Endothelial cell of hepatic sinusoid (primary cell): Measurements from ENCODE around the gene AKAP4.

ENCODE experiments used
- in situ Hi-C: cut with HindIII; loops from 2 replicates; pipeline ENCODE4 v1.10.0; 2017; ENCODE audit warnings: low sequenced_read_pairs

The AKAP4 gene, protein sequence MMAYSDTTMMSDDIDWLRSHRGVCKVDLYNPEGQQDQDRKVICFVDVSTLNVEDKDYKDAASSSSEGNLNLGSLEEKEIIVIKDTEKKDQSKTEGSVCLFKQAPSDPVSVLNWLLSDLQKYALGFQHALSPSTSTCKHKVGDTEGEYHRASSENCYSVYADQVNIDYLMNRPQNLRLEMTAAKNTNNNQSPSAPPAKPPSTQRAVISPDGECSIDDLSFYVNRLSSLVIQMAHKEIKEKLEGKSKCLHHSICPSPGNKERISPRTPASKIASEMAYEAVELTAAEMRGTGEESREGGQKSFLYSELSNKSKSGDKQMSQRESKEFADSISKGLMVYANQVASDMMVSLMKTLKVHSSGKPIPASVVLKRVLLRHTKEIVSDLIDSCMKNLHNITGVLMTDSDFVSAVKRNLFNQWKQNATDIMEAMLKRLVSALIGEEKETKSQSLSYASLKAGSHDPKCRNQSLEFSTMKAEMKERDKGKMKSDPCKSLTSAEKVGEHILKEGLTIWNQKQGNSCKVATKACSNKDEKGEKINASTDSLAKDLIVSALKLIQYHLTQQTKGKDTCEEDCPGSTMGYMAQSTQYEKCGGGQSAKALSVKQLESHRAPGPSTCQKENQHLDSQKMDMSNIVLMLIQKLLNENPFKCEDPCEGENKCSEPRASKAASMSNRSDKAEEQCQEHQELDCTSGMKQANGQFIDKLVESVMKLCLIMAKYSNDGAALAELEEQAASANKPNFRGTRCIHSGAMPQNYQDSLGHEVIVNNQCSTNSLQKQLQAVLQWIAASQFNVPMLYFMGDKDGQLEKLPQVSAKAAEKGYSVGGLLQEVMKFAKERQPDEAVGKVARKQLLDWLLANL

DNA sequence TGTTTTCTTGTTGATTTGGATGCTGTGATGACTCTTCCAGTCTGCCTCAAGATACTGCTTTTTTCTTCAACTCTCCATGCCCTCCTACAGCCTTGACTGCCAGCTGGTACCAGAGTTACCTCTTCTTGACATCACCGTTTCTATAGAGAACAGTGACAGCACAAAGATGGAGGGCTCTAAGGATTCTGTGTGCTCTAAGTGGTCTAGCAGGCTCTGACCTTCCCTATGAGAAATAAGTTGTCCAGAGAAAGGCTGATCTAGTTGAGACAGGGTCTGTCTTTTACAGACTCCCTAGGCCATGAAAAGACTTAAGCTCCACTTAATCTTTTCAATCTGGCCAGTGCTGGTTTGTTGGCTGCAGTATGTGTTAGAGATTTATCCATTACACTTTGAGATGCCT lies at the start of gene AKAP4:
TSS of gene AKAP4 (minus strand) at position 101 of the 400 bp plus-strand sequence. CDS start 118 bp downstream, outside the sequence.
- in situ Hi-C loops, result no loop called here

- in situ Hi-C loops, result no loop called here
Measured at GRCh38 chrX:50211510-50211909, 10.7 kb upstream of the AKAP4 start.

DNA sequence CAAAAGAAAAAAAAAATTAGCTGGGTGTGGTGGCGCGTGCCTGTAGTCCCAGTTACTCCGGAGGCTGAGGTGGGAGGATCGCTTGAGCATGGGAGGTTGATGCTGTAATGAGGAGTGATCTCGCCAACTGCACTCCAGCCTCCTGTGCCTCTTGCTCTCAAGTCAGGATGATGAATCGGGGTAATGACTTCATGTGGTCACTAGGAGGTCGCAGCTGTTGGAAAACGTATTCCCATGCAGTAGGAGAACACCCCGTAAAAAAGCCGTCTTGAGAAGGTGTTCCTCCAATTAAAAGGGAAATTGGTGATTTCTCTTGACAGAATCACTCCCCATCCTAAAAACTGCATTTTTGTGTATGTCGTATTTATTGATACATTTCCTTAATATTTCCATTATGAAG lies 5.9 kb upstream of the AKAP4 start:
- in situ Hi-C loops, result no loop called here

- in situ Hi-C loops, result no loop called here
Measured at GRCh38 chrX:50204364-50204899, 3.6 kb upstream of the AKAP4 start, which contains the start of gene CCNB3. TSS of gene CCNB3 (plus strand) at chrX:50204765. CDS start at chrX:50285164, 80,399 bp downstream.

DNA sequence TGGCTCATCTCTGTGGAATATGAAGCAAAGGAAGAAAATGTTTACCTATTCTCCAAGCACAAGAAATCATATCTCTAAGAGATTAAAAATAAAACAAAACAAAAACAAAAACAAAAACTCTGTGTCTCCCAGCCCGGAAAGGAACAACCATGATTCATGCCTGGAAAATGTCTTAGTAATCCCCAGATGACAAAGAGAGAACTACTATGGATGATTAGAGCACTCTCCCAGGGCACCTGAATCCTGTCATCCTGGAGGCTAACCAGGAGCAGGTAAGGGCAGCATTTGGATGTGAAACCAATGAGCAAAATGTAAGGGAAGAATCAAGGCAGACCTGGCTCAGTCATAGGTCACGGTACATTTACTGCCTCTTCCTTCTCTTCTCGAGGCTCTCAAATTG lies 1.7 kb upstream of the AKAP4 start:
- in situ Hi-C loops, result no loop called here

GRCh38 chrX:50198348-50198747 lies 2.5 kb downstream of the AKAP4 start:
- in situ Hi-C loops, result no loop called here

- in situ Hi-C loops, result no loop called here
Measured at GRCh38 chrX:50188859-50189600, 11.8 kb downstream of the AKAP4 start.

GRCh38 chrX:50183891-50184290 lies 16.9 kb downstream of the AKAP4 start:
- in situ Hi-C loops, result no loop called here

GRCh38 chrX:50180073-50180940 lies 20.5 kb downstream of the AKAP4 start:
- in situ Hi-C loops, result no loop called here

DNA sequence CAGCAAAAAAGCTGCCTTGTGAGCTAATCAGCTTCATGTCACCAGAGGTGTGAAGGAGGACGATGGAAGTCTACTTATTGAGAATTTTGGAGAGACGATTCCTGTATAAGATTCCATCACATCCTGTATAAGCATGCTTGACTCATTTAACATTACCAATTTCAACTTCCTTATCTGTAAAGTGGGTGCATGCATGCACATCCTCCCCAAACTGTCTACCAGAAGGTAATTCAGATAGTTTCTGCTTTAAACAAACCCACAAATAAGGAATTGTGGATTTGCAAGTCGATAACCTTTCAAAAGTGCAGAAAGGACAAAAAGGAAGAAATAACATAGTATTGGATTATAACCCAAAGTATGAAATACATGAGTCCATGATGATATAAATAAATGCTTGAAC lies 31.1 kb downstream of the AKAP4 start:
- in situ Hi-C loops, result no loop called here

GRCh38 chrX:50168241-50168687 lies 32.5 kb downstream of the AKAP4 start:
- in situ Hi-C loops, result no loop called here

DNA sequence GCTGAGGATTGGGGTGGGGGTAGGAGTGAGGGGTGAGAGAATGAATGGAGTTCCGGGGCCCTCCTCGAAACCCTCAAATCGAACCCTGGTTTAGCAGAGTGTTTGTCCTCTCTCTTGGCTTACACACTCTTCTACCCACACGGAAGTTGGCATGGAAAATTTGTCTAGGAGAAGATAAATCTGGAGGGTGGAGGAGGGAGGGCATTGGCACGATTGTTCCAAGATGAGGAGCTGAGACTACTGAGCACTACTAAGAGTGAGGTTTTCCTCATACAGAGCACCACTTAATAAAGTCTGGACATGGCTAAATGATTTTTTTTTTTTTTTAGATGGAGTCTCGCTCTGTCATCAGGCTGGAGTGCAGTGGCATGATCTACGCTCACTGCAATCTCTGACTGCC lies 33.4 kb downstream of the AKAP4 start:
- in situ Hi-C loops, result no loop called here

- in situ Hi-C loops, result no loop called here
Measured at GRCh38 chrX:50165727-50166126, 35.1 kb downstream of the AKAP4 start.

- in situ Hi-C loops, result no loop called here
Measured at GRCh38 chrX:50161127-50161526, 39.7 kb downstream of the AKAP4 start.

DNA sequence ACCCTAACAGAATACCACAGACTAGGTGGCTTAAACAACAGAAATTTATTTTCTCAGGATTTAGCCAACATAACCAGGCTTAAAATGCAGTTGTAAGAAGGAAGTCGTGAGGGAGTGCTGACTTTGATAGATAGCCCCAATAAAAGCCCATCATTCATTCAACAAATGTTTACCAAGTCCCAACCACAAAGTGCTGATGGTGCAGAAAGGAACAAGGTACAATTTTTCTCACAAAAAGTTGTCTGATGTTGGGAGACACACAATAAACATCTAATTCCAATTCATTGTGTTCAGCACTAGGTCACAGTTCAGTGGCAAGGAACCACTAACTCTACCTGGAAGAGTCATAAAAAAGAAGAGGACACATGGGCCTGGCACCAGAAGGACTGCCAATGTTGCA lies 42.2 kb downstream of the AKAP4 start:
- in situ Hi-C loops, result no loop called here

DNA sequence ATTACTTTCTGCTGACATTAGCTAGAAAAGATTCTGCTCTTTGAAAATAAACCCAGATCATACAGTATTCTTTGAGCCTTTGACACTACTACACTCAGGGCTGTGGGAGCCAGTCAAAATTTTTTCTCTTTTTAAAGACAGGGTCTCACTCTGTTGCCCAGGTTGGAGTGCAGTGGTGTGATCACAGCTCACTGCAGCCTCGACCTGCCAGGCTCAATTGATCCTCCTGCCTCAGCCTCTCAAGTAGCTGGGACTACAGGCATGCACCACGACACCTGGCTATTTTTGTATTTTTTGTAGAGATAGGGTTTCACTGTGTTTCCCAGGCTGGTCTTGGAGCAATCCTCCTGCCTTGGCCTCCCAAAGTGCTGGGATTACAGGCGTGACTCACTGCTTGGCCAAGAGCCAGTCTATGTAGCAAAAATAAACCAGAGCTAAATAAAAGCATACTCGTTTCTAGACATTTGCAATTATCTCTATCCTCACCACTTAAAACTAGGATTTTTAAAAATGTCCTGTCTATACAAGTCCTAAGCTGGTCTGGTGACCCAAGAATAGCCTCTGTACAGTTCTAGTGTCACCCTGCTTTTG lies 43.2 kb downstream of the AKAP4 start:
- in situ Hi-C loops, result no loop called here

- in situ Hi-C loops, result no loop called here
Measured at GRCh38 chrX:50154429-50154828, 46.4 kb downstream of the AKAP4 start.

DNA sequence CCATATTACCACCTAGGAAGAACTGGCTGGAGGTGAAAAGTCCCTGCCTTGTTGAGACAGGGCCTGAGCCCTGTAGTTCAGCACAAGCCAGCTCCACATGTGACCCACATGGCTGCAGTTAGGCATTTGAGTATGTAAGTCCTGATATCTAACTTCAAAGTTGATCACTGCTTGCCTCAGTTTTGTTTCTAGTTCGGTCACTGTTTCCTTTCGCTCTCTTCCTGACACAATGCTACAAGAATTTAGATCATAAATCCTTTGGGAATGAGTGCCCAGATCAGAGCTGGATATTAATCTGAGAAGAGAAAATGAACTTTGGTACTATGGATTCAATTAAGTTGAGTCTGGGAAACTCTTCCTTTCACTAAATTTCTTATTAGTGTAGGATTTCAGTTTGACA lies 48.4 kb downstream of the AKAP4 start:
- in situ Hi-C loops, result no loop called here

GRCh38 chrX:50147972-50148371 lies 52.8 kb downstream of the AKAP4 start:
- in situ Hi-C loops, result no loop called here
